Brain microvascular endothelial cell (primary cell): ENCODE data around the gene RANBP3.

Source experiments
- DNase-seq: peaks from one replicate; pipeline ENCODE4 v3.0.0-alpha.2; 2020
- H3K27ac ChIP-seq: fragments of 250-450 bp; sonication (Bioruptor Pico); 2 replicates; pipeline ENCODE4 v1.5.1; 2020; ENCODE audit warnings: mild to moderate bottlenecking, moderate library complexity
- H3K27me3 ChIP-seq: fragments of 250-450 bp; sonication (Bioruptor Pico); replicated peaks from 2 replicates; pipeline ENCODE4 v1.5.1; 2020; ENCODE audit warnings: mild to moderate bottlenecking
- H3K36me3 ChIP-seq: fragments of 250-450 bp; sonication (Bioruptor Pico); replicated peaks from 2 replicates; pipeline ENCODE4 v1.5.1; 2020; ENCODE audit warnings: mild to moderate bottlenecking
- H3K4me3 ChIP-seq: 2 replicates; pipeline ENCODE4 v1.5.1; 2011; ENCODE audit warnings: low read depth, mild to moderate bottlenecking, control low read depth, low read length, moderate library complexity
- in situ Hi-C: cut with HindIII; loops from 2 replicates; pipeline ENCODE4 v1.10.0; 2017; ENCODE audit warnings: low sequenced_read_pairs, low pct_ligation_motif_present
- TF ChIP-seq, protein P1 (sequence below): IDR thresholded peaks from 2 replicates; pipeline ENCODE4 v1.5.1; 2011; ENCODE audit warnings: low read depth, mild to moderate bottlenecking, moderate library complexity, low read length, control low read depth, inconsistent platforms; ENCODE audit errors: missing control alignments

Gene RANBP3

DNA sequence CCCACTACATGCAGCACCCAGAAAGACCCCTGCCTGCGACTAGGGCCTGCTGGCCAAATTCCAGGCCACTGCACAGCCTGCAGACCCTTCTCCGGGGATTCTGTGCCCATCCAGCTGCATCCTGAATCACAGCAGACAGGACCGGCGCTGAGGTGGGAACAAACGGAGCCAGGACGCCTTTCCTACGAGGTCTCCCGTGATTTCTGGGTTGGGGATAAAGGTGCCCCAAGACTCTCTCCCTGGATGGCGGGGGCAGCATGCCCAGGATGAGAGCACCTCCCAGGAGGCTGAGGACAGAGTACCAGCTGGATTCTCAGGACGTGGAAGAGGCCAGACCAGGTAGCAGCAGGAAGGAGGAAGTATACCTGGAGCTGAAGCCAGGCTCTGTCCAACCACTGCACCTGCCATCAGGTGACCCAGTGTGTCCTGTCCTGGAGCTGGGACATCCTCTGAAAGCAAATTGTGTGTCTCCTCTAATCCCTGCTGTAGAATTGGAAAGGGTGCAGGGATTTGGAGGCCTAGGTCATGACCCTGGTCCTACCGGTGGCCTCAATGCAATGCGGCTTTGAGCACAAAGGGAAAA, 104.2 kb downstream of the RANBP3 start:
- TF ChIP-seq, protein P1, sequence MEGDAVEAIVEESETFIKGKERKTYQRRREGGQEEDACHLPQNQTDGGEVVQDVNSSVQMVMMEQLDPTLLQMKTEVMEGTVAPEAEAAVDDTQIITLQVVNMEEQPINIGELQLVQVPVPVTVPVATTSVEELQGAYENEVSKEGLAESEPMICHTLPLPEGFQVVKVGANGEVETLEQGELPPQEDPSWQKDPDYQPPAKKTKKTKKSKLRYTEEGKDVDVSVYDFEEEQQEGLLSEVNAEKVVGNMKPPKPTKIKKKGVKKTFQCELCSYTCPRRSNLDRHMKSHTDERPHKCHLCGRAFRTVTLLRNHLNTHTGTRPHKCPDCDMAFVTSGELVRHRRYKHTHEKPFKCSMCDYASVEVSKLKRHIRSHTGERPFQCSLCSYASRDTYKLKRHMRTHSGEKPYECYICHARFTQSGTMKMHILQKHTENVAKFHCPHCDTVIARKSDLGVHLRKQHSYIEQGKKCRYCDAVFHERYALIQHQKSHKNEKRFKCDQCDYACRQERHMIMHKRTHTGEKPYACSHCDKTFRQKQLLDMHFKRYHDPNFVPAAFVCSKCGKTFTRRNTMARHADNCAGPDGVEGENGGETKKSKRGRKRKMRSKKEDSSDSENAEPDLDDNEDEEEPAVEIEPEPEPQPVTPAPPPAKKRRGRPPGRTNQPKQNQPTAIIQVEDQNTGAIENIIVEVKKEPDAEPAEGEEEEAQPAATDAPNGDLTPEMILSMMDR: no peak
- Histone ChIP-seq H3K4me3 (no peak overlapping the region), H3K27me3 (no peaks in the 10 kb centered on the region), H3K27ac (no peak overlapping the region), H3K36me3 (no peaks in the 10 kb centered on the region)
- in situ Hi-C loops: no loop called here
- DNase-seq: no peak

DNA sequence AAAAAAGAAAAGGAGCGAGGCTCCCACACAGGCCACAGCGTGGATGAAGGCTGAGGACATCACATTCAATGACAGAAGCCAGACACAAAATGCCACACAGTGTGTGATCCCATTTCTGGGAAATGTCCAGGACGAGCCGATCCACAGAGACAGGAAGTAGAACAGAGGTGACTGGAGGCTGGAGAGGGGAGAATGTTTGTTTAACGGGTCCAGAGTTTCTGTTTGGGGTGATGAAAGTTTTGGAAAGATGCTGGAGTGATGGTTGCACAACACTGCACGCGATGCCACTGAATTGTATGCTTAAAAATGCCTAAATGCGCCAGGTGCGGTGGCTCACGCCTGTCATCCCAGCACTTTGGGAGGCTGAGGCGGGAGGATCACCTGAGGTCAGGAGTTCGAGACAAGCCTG, 107.0 kb downstream of the RANBP3 start:
- no peak for DNase-seq
- no peak overlapping the region for H3K4me3 ChIP-seq
- TF ChIP-seq, protein P1: no peak
- no peaks in the 10 kb centered on the region for H3K27me3 ChIP-seq
- no peaks in the 10 kb centered on the region for H3K36me3 ChIP-seq
- no peak overlapping the region for H3K27ac ChIP-seq
- in situ Hi-C loops: no loop called here

DNA sequence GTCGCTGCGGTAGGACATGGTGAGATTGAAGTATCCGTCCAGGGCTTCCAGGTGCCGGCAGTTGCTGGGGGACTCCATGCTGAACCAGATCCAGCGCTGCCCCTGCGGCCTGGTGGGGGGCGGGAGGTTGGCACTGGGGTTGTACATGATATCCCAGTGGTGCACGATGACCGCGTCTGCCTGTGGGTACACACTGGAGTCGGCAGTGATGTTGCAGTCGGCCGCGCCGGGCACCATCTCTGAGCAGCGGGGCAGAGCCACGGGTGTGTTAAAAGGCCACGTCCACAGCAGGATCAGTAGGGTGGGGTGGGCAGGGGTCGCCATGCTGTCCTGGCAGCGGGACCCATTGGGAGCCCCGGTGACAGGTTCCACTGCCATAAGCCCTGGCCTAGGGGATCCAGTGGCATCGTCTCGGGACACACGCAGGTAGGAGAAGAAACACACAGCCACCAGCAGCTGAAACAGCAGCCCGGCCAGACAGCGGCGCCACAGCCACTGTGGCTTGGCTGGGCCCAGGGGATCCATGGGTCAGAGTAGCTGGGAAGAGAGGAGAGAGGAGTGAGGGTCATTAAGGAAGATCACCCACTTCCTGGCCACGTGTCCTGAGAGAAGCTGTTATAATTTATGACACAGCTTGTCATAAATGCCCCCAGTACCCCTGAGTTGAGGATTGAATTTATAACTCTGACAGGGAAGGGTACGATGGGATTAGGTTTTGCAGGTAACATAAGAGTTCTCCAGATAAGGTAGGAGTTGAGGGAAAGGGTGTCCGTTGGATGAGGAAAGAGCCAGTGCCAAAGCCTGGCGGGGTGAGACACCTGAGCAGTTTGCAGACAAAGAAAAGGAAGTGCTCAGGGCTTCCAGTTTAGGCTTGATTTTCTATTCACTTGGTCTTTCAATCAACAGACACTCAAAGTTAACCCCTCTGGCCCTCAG, 110.5 kb downstream of the RANBP3 start:
- TF ChIP-seq, protein P1: no peak
- Histone ChIP-seq H3K27ac (no peak overlapping the region), H3K36me3 (no peaks in the 10 kb centered on the region), H3K4me3 (no peak overlapping the region), H3K27me3 (no peaks in the 10 kb centered on the region)
- no peak for DNase-seq
- in situ Hi-C loops: no loop called here
